Activated CD8-positive, alpha-beta memory T cell treated with anti-CD3 and anti-CD28 coated beads, Interleukin-2, amount 50 U/mL, for 1 hour (primary cell): ENCODE results near the gene PTPRG.

Source experiments
- DNase-seq: peaks from one replicate; pipeline ENCODE4 v3.0.0-alpha.2; 2020; ENCODE audit errors: extremely low read depth

The PTPRG gene

DNA sequence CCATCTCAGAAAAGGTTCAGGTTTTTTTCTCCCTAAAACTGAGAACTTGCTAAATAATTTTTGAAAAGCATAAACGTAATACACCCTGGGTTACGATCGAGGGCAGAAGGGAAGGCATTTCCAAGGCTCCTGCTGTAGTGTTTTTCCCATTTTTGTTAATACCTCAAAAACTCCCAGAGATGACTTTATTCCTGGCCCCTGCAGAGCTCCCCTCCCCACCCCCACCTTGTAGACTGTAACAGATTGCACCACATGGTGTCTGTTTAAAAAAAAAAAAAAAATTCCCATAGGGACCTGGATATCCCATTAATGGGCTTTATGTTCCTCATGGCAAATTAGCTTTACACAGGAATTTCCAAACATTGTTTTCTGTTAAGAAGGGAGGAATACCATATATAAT lies 773.8 kb downstream of the PTPRG start:
- no peak for DNase-seq

DNA sequence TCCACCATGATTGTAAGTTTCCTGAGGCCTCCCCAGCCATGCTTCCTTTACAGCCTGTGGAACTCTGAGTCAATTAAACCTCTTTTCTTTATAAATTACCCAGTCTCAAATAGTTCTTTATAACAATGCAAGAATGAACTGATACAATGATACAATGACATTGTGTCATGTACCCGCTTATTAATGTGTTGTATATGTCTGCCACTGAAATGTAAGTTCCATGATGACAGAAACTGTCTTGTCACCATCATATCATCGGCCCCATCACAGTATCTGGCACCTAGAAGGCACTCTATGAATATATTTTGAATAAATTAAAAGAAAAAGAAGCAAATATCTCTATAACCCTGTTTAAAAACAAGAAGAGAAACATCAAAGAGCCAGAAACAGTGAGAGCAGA lies 782.4 kb downstream of the PTPRG start:
- DNase-seq, result no peak
